Measurements from ENCODE around the gene KCNK15.

GRCh38 chr20:44752099-44752931 is 6.7 kb downstream of the KCNK15 start:
- no peak for TF ChIP-seq CTCF (IDR thresholded peaks at IDR 0.05)
- TF ChIP-seq ZFX (IDR thresholded peaks at IDR 0.05; ENCODE audit: borderline replicate concordance): no peak
